Hematopoietic multipotent progenitor cell treated with erythropoietin and hydrocortisone succinate and interleukin-3 and kit ligand, for 8 days (in vitro differentiated cells): ENCODE results near the gene HYI.
"Not testable (repeated sequence)": the region's sequence is repeated elsewhere in the genome, so short reads cannot be mapped to it uniquely, and the experiment has no call there.

Experiments used
- DNase-seq: peaks from one replicate; pipeline ENCODE4 v3.0.0-alpha.2; 2015

The HYI gene

GRCh38 chr1:43453442-43454269 is at the start of gene HYI:
TSS of gene HYI (minus strand) at chr1:43453931. CDS start at chr1:43453793, 138 bp downstream.
- DNase-seq = peak; percentile 87

- not testable (repeated sequence) for DNase-seq
Measured at GRCh38 chr1:43501806-43502205, 48.1 kb upstream of the HYI start.

GRCh38 chr1:43499898-43500297 is 46.2 kb upstream of the HYI start:
- no peak for DNase-seq

GRCh38 chr1:43495204-43495603 is 41.5 kb upstream of the HYI start:
- DNase-seq = peak; percentile 41

- no peak for DNase-seq
Measured at GRCh38 chr1:43493661-43494450, 40.1 kb upstream of the HYI start.

GRCh38 chr1:43492826-43493225 is 39.1 kb upstream of the HYI start:
- DNase-seq = no peak

- DNase-seq = no peak
Measured at GRCh38 chr1:43491061-43491460, 37.3 kb upstream of the HYI start.

- no peak for DNase-seq
Measured at GRCh38 chr1:43488165-43488564, 34.4 kb upstream of the HYI start.

GRCh38 chr1:43484367-43484766 is 30.6 kb upstream of the HYI start:
- no peak for DNase-seq

GRCh38 chr1:43482215-43482614 is 28.5 kb upstream of the HYI start:
- no peak for DNase-seq

GRCh38 chr1:43481491-43481890 is 27.8 kb upstream of the HYI start:
- no peak for DNase-seq

GRCh38 chr1:43479414-43479813 is 25.7 kb upstream of the HYI start:
- DNase-seq = no peak

GRCh38 chr1:43477716-43478115 is 24.0 kb upstream of the HYI start:
- no peak for DNase-seq

GRCh38 chr1:43475611-43476401 is 22.1 kb upstream of the HYI start:
- not testable (repeated sequence) for DNase-seq

GRCh38 chr1:43473463-43473862 is 19.7 kb upstream of the HYI start:
- DNase-seq = no peak

GRCh38 chr1:43472463-43473151 is 18.9 kb upstream of the HYI start:
- not testable (repeated sequence) for DNase-seq

- DNase-seq = no peak
Measured at GRCh38 chr1:43472087-43472462, 18.3 kb upstream of the HYI start.

GRCh38 chr1:43469932-43470331 is 16.2 kb upstream of the HYI start:
- no peak for DNase-seq

GRCh38 chr1:43468414-43468813 is 14.7 kb upstream of the HYI start:
- no peak for DNase-seq

- no peak for DNase-seq
Measured at GRCh38 chr1:43466403-43466802, 12.7 kb upstream of the HYI start.

GRCh38 chr1:43465505-43466067 is 11.9 kb upstream of the HYI start:
- DNase-seq = no peak
